Muscle of leg (tissue), 11 donors: ENCODE data around the gene CYTH4. TPM values are rescaled to one million over a fixed set of nuclear protein-coding genes. Genes with fewer than 3 reads are reported as not detected.

Experiments
- DNase-seq: peaks from one replicate; pipeline ENCODE4 v3.0.0; 2013
- H3K27ac ChIP-seq: one replicate; pipeline ENCODE4 v1.5.1; 2013; ENCODE audit warnings: mild to moderate bottlenecking, low read length, control low read depth
- H3K27me3 ChIP-seq: one replicate; pipeline ENCODE4 v1.6.1; 2013; ENCODE audit warnings: low read length; ENCODE audit not compliant: control insufficient read depth, insufficient read depth
- H3K36me3 ChIP-seq: one replicate; pipeline ENCODE4 v1.6.1; 2013; ENCODE audit warnings: low read length; ENCODE audit not compliant: control insufficient read depth, insufficient read depth
- H3K4me1 ChIP-seq: one replicate; pipeline ENCODE4 v1.6.1; 2013; ENCODE audit warnings: low read length; ENCODE audit not compliant: control insufficient read depth, insufficient read depth
- H3K4me3 ChIP-seq: one replicate; pipeline ENCODE4 v1.5.1; 2013; ENCODE audit warnings: low read length, control low read depth
- H3K9me3 ChIP-seq: replicated peaks from 2 replicates; pipeline ENCODE4 v1.6.1; 2013; ENCODE audit warnings: low read depth, low read length; ENCODE audit not compliant: control insufficient read depth
- WGBS: methylation state at CpG from one replicate; pipeline ENCODE4 v1.1.5; 2013; ENCODE audit warnings: missing lambda C conversion rate; ENCODE audit not compliant: insufficient coverage; 5-methylcytosine and 5-hydroxymethylcytosine counted together
- polyA plus RNA-seq, 8 donors: library from polyadenylated mRNA; unstranded; fragments of 120-200 nt; gene quantifications; one replicate each; pipeline versions ENCODE4 v1.2.1 to v1.2.3, GENCODE V29; 2013; ENCODE audit warnings: inconsistent platforms in 1 of 8, low replicate concordance in 1 of 8; ENCODE audit not compliant: insufficient read length in 8 of 8, insufficient read depth in 1 of 8
- total RNA-seq: library from RNA; stranded (reverse); fragments of 120-200 nt; gene quantifications from one replicate; pipeline ENCODE4 v1.2.4, GENCODE V29; 2013

Gene CYTH4
- total and polyA plus RNA-seq, 9 donors: 4.6 to 9.6 (median 5.8) TPM

DNA sequence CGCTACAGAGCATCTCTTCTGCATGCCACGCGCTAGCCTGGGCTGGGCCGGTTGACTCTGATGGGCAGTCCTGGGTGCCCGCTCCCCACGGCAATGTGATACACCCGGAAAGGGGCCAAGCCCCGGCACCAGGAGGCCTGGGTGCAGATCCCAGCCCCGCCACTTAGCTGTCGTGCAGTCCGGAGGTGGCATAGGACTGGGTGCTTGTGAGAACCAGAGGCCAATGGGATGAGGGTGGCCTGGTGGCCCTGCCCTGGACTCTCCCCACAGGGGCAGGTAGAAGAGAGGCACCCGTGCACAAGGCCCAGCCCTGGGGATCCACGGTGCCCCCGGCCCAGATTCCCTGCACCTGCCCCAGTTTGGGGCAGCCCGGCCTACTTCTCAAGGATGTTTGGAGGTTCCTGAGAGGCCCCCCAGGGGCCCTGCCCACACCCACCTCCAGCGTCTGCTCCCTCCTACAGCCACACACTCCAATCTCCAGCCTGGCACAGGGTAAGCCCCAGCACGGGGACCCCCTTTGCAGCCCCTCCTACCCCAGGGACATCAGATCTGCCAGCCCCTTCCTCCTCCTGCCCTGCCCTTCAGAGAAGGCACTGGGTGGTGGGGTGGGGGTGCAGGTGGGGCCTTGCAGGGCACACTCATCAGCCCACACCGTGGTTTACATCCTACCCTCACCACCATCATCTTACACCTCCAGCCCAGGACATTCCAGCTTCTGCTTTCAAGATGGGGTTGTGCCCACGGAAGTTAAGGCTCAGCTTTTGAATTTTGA lies 66.9 kb downstream of the CYTH4 start:
- H3K9me3 ChIP-seq: no peaks in the 10 kb centered on the region

DNA sequence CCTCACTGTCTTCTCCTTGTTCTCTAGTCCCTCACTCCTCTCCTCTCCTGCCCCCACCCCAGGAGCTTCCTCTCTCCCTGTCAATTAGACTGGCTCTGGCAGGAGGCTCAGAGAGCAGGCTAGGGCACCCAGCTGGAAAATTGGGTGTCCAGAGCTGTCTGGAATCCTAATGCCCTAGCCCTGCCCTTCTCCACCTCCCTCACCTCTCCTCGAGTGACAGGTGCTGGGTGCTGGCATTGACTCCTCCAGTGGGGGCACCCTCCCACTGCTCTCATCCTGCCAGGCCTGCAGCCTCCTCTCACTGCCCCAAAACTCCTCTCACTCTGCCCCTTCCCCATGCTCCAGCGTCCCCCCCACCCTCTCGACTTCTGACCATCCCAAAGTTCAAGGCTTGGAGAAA lies 68.9 kb downstream of the CYTH4 start:
- Histone ChIP-seq H3K9me3 (no peaks in the 10 kb centered on the region), H3K4me1 (peaks cover 7% of the 10 kb centered on the region), H3K36me3 (no peaks in the 10 kb centered on the region), H3K27ac (no peak overlapping the region), H3K27me3 (peaks cover 17% of the 10 kb centered on the region), H3K4me3 (no peak overlapping the region)
- no peak for DNase-seq
- WGBS: 71% methylated on average over 3 of the region's 3 CpGs

More for the DNA sequence above, 66.9 kb downstream of the CYTH4 start:
- Histone ChIP-seq H3K27ac (no peak overlapping the region), H3K4me3 (no peak overlapping the region), H3K27me3 (peaks cover 13% of the 10 kb centered on the region), H3K4me1 (peaks cover 13% of the 10 kb centered on the region), H3K36me3 (no peaks in the 10 kb centered on the region)
- DNase-seq: no peak
- WGBS: 87% methylated on average over 17 of the region's 19 CpGs

DNA sequence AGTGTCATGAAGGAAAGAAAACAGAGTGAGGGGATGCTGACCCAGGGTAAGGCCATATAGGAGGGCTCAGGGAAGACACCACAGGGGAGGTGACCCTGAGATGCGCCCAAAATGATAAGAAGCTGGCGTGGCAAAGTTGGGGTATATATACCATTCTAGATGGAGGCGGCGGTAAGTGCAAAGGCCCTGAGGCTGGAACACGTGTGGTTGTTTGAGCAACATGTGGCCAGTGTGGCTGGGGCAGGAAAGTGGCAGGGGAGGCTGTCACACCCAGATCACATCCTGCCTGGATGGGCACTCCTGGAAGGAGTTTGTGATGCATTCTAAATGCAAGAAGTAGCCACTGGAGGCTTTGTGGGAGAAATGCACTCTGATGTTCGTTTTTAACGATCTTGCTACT lies 70.2 kb downstream of the CYTH4 start:
- peaks cover 17% of the 10 kb centered on the region for H3K27me3 ChIP-seq
- H3K4me1 ChIP-seq: no peaks in the 10 kb centered on the region
- H3K4me3 ChIP-seq: no peak overlapping the region
- H3K27ac ChIP-seq: no peak overlapping the region
- H3K36me3 ChIP-seq: no peaks in the 10 kb centered on the region
- no peaks in the 10 kb centered on the region for H3K9me3 ChIP-seq
- WGBS: 80% methylated on average over 7 of the region's 7 CpGs
- no peak for DNase-seq

DNA sequence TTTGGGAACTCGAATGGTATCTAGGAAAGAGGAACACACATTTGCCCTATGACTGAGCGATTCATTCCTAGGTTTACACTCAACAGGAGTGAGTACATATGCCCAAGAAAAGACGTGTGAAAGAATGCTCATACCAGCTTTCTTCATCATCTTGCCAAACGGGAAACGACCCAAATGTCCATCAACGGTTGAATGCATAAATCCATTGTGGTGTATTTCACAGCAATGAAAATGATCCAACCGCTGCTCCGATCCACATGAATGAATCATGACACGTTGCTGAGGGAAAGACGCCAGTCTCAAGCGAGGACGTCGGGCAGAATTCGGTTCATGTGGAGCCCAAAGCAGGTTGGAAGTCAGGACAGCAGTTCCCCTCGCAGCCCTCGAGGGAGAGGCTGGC lies 71.5 kb downstream of the CYTH4 start:
- H3K4me3 ChIP-seq: no peak overlapping the region
- 85% methylated on average over 16 of the region's 16 CpGs for WGBS
- H3K27ac ChIP-seq: no peak overlapping the region
- no peaks in the 10 kb centered on the region for H3K9me3 ChIP-seq
- H3K36me3 ChIP-seq: no peaks in the 10 kb centered on the region
- no peak for DNase-seq
- peaks cover 20% of the 10 kb centered on the region for H3K27me3 ChIP-seq
- H3K4me1 ChIP-seq: no peaks in the 10 kb centered on the region

DNA sequence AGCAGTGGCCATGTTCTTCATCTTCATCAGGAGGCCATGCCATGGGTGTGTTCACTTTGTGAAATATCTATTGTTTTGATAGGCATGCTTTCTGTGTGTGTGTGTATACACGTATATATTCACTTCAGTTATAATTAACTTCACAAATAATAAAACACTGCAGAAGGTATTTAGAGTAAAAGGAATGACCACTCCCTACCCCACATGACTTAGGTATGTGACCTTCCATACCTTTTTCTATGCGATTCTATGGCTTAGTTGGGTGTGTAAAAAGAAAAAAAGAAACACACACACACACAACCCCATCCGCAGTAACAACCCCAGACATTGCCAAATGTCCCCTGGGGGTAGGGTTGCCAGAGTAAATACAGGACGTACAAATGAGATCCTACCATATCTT lies 72.0 kb downstream of the CYTH4 start:
- Histone ChIP-seq H3K27me3 (peaks cover 20% of the 10 kb centered on the region), H3K4me1 (no peaks in the 10 kb centered on the region), H3K9me3 (no peaks in the 10 kb centered on the region), H3K27ac (no peak overlapping the region), H3K36me3 (no peaks in the 10 kb centered on the region), H3K4me3 (no peak overlapping the region)
- no peak for DNase-seq
- WGBS: no CpG with 5 or more reads among the region's 4 CpGs

DNA sequence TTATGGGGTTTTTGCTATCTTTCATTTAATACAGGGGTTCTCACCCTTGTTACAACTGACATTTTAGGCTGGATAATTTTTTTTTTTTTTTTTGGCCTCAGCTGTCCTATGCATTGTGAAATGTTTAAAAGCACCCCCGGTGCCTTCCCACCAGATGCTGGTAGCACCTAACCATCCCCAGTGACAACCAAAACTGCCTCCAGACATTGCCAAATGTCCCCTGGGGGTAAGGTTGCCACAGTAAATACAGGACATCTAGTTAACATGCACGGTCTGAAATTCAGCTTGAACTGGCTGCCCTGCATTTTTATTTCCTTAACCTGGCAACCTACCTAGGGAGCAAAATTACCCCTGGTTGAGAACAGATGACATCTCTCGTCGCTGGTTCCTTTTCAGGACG lies 72.4 kb downstream of the CYTH4 start:
- H3K4me3 ChIP-seq: no peak overlapping the region
- peaks cover 20% of the 10 kb centered on the region for H3K27me3 ChIP-seq
- no peaks in the 10 kb centered on the region for H3K4me1 ChIP-seq
- H3K27ac ChIP-seq: no peak overlapping the region
- DNase-seq: no peak
- no peaks in the 10 kb centered on the region for H3K36me3 ChIP-seq
- no peaks in the 10 kb centered on the region for H3K9me3 ChIP-seq
- 70% methylated on average over 4 of the region's 5 CpGs for WGBS

DNA sequence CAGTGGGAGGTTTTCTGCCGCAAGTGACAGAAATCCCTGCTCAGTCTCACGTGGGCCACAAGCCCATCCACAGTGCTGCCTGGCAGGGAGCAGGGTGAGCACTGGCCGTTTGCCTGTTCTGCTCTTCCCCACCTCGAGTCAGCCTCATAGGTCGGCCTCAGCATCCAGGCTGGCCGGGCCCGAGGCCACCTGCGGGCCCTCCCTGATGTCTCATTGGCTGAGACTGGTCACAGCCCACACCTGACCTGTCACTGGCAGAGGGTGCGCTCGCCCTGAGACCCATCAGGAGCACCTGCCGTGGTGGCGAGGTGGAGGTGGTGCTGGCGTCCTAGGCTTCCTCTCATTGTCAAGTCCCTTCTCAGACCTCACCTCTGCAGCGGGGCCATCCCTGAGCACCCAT lies 72.9 kb downstream of the CYTH4 start:
- peaks cover 20% of the 10 kb centered on the region for H3K27me3 ChIP-seq
- H3K9me3 ChIP-seq: no peaks in the 10 kb centered on the region
- no peak overlapping the region for H3K4me3 ChIP-seq
- H3K36me3 ChIP-seq: no peaks in the 10 kb centered on the region
- DNase-seq: no peak
- H3K4me1 ChIP-seq: no peaks in the 10 kb centered on the region
- H3K27ac ChIP-seq: no peak overlapping the region
- 68% methylated on average over 11 of the region's 14 CpGs for WGBS

DNA sequence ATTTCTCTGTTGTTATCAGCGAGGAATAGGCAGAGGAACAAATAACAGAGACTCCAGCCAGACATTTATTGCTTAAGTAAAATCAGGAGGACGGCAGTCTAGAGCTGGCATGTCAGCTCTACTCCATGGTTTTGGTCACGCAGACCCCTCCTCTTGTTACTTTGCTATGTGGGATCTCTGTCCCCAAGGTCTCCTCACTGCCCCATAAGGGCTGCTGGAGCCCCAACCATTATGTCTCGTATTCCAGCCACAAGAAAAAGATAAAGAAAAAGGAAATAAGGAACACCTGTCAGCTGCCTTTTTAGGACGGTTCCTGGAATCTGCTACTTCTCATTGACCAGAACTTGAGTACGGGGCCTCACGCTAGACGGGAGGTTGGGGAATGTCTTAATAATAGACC lies 74.6 kb downstream of the CYTH4 start:
- no peaks in the 10 kb centered on the region for H3K4me1 ChIP-seq
- DNase-seq: no peak

DNA sequence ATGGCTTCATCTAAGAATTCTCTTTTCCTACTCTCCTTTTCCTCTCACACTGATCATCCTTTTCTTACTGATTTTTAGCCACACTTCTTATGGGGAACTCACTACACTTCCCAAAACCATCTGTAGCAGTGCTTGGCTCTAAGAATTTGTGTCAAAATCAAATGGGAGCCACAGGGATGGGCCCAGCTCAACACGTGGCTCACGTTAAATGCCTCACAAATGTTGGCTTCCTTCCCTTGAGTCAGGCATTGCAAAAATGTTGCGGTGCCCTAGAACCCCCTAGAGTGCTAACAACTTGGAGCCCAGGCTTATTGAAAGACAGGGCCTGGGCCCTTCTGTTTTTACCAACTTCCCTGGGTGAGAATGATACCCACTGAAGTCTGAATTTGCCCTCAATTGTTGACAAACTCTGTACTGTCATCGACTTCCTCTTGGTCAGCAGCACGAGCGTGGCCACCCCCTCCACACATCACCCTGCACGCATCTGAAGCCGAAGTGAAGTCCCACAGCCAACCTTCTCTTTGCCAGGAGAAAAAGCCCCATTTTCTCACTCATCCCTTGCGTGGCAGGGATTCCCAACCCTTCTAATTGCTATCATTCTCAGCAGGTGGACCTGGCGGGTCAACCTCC lies 75.3 kb downstream of the CYTH4 start:
- H3K36me3 ChIP-seq: no peaks in the 10 kb centered on the region
- H3K4me3 ChIP-seq: no peak overlapping the region
- peaks cover 6% of the 10 kb centered on the region for H3K4me1 ChIP-seq
- WGBS: 72% methylated on average over 10 of the region's 10 CpGs
- H3K9me3 ChIP-seq: no peaks in the 10 kb centered on the region
- H3K27ac ChIP-seq: no peak overlapping the region
- H3K27me3 ChIP-seq: peaks cover 14% of the 10 kb centered on the region
- no peak for DNase-seq

More for the DNA sequence above, 74.6 kb downstream of the CYTH4 start:
- peaks cover 18% of the 10 kb centered on the region for H3K27me3 ChIP-seq
- no peaks in the 10 kb centered on the region for H3K36me3 ChIP-seq
- 75% methylated on average over 6 of the region's 8 CpGs for WGBS
- no peaks in the 10 kb centered on the region for H3K9me3 ChIP-seq
- H3K4me3 ChIP-seq: no peak overlapping the region
- H3K27ac ChIP-seq: no peak overlapping the region

DNA sequence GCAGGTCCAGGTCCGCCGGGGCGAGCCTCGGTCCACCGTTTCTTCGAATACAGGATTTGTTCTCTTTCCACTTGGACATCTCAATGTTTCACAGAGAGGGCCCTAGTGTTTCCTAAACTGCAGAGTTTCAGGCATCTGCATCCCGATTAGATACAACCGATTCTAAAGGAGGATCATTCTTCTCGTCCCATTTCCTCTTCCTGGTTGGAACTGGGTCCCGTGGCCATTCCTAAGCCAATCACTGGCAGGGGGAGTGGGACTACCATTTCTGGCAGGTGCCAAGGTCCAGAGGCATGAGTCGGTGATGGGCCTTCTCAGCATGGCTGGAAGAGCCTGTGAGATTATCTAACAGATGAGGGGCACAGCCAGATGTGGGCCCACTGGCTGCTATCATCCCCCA lies 76.1 kb downstream of the CYTH4 start:
- Histone ChIP-seq H3K9me3 (no peaks in the 10 kb centered on the region), H3K27me3 (peaks cover 7% of the 10 kb centered on the region), H3K4me3 (no peak overlapping the region), H3K36me3 (no peaks in the 10 kb centered on the region), H3K4me1 (peaks cover 14% of the 10 kb centered on the region), H3K27ac (no peak overlapping the region)
- DNase-seq: no peak
- 86% methylated on average over 10 of the region's 11 CpGs for WGBS
